GM23248 (cell line): Measurements from ENCODE around the gene NRN1L. TPM values are rescaled to one million over a fixed set of nuclear protein-coding genes. Genes with fewer than 3 reads are reported as not detected.
A peak's percentile ranks its signal among the peaks of the same experiment; 100 is the strongest.

Experiments
- DNase-seq: peaks from one replicate; pipeline ENCODE4 v3.0.0-alpha.2; 2015
- H2AFZ ChIP-seq: fragments of 200-600 bp; sonication (generic); 2 replicates; pipeline ENCODE4 v1.6.1; 2016; ENCODE audit warnings: antibody characterized with exemption
- H3F3A ChIP-seq: fragments of 200-600 bp; sonication (generic); 2 replicates; pipeline ENCODE4 v1.6.1; 2016; ENCODE audit warnings: mild to moderate bottlenecking, antibody characterized with exemption, mixed run types; ENCODE audit not compliant: insufficient read depth
- H3K27ac ChIP-seq: fragments of 200-600 bp; sonication (generic); 2 replicates; pipeline ENCODE4 v1.5.1; 2016; ENCODE audit warnings: mild to moderate bottlenecking
- H3K27me3 ChIP-seq: fragments of 200-600 bp; sonication (generic); replicated peaks from 2 replicates; pipeline ENCODE4 v1.6.1; 2016; ENCODE audit warnings: mild to moderate bottlenecking; ENCODE audit not compliant: insufficient read depth
- H3K36me3 ChIP-seq: fragments of 200-600 bp; sonication (generic); 2 replicates; pipeline ENCODE4 v1.6.1; 2016; ENCODE audit warnings: low read depth, mild to moderate bottlenecking
- H3K4me1 ChIP-seq: fragments of 200-600 bp; sonication (generic); 2 replicates; pipeline ENCODE4 v1.6.1; 2016; ENCODE audit warnings: mild to moderate bottlenecking; ENCODE audit not compliant: insufficient read depth
- H3K4me2 ChIP-seq: fragments of 200-600 bp; sonication (generic); one replicate; pipeline ENCODE4 v1.6.1; 2016; ENCODE audit warnings: mild to moderate bottlenecking; ENCODE audit not compliant: unreplicated experiment
- H3K4me3 ChIP-seq: fragments of 200-600 bp; sonication (generic); 2 replicates; pipeline ENCODE4 v1.5.1; 2016; ENCODE audit warnings: mild to moderate bottlenecking
- H3K79me2 ChIP-seq: fragments of 200-600 bp; sonication (generic); 2 replicates; pipeline ENCODE4 v1.6.1; 2016; ENCODE audit warnings: mild to moderate bottlenecking; ENCODE audit not compliant: insufficient read depth
- H3K9ac ChIP-seq: fragments of 200-600 bp; sonication (generic); 2 replicates; pipeline ENCODE4 v1.6.1; 2016; ENCODE audit warnings: mild to moderate bottlenecking
- H3K9me2 ChIP-seq: fragments of 200-600 bp; sonication (generic); 2 replicates; pipeline ENCODE4 v1.6.1; 2016; ENCODE audit warnings: mixed run types, mild to moderate bottlenecking, moderate library complexity; ENCODE audit not compliant: insufficient read depth
- H3K9me3 ChIP-seq: fragments of 200-600 bp; sonication (generic); one replicate; pipeline ENCODE4 v1.6.1; 2017; ENCODE audit warnings: low read depth
- H4K20me1 ChIP-seq: fragments of 200-600 bp; sonication (generic); 2 replicates; pipeline ENCODE4 v1.6.0; 2016; ENCODE audit not compliant: insufficient read depth
- EZH2 ChIP-seq: fragments of 200-600 bp; sonication (generic); IDR thresholded peaks from 2 replicates; pipeline ENCODE4 v1.6.1; 2018; ENCODE audit warnings: antibody characterized with exemption, mild to moderate bottlenecking; ENCODE audit not compliant: insufficient read depth, poor library complexity, severe bottlenecking
- EZH2phosphoT487 ChIP-seq: fragments of 200-600 bp; sonication (generic); IDR thresholded peaks from 2 replicates; pipeline ENCODE4 v1.6.1; 2018; ENCODE audit warnings: antibody characterized with exemption, moderate library complexity, mild to moderate bottlenecking, low read depth; ENCODE audit not compliant: insufficient read depth
- WGBS, 2 experiments: methylation state at CpG; one replicate each; pipeline ENCODE4 v1.1.6; 2015 to 2017; ENCODE audit warnings: low lambda C conversion rate in 2 of 2, low coverage in 1 of 2; ENCODE audit errors: missing lambda C conversion rate in 2 of 2; 5-methylcytosine and 5-hydroxymethylcytosine counted together
- in situ Hi-C: fragments of 300-500 bp; cut with MboI; formaldehyde crosslinking; loops from 2 replicates; pipeline ENCODE4 v1.15.0; 2020
- polyA plus RNA-seq: library from polyadenylated mRNA; unstranded; fragments of >200 nt; fragmentation: Nextera tagmentation; extraction: Ambion mirVana; gene quantifications from 2 replicates; pipeline ENCODE4 v1.2.1, GENCODE V29; 2016
- total RNA-seq: library from RNA; depleted of rRNA; stranded (reverse); fragments of >200 nt; shearing (Covaris generic); gene quantifications from 2 replicates; pipeline ENCODE4 v1.2.3, GENCODE V29; 2014

NRN1L gene
- total and polyA plus RNA-seq, 2 experiments from 2014 or later = not detected

GRCh38 chr16:67845291-67846062, 39.2 kb upstream of the NRN1L start:
- peaks cover 44% of the 10 kb centered on the region for H3K4me1 ChIP-seq
- no peaks in the 10 kb centered on the region for H3K9me2 ChIP-seq
- H3K9me3 ChIP-seq = no peaks in the 10 kb centered on the region
- H3K4me3 ChIP-seq = peak overlapping the region; percentile 96
- peak overlapping the region; percentile 99 for H3K9ac ChIP-seq
- peak; percentile 44 for DNase-seq
- H2AFZ ChIP-seq = no peak overlapping the region; the same call in 1 of the 2 replicates
- 49 to 53% methylated on average over 5 of the region's 5 CpGs for WGBS, 2 experiments
- no peaks in the 10 kb centered on the region for H4K20me1 ChIP-seq
- H3K27ac ChIP-seq = peak overlapping the region; percentile 91
- peak overlapping the region; percentile 85 for H3K4me2 ChIP-seq
- no peaks in the 10 kb centered on the region for H3K27me3 ChIP-seq
- TF ChIP-seq EZH2phosphoT487 = no peak
- no peak for TF ChIP-seq EZH2
- peaks cover 70% of the 10 kb centered on the region for H3K79me2 ChIP-seq
- H3K36me3 ChIP-seq = no peaks in the 10 kb centered on the region
- peaks cover 15% of the 10 kb centered on the region for H3F3A ChIP-seq
- in situ Hi-C loops = no loop called here

GRCh38 chr16:67846063-67846319, 38.7 kb upstream of the NRN1L start:
- no peaks in the 10 kb centered on the region for H3K36me3 ChIP-seq
- WGBS, 2 experiments = 3 to 6% methylated on average over 2 of the region's 2 CpGs
- peak; percentile 17 for DNase-seq
- H3K4me3 ChIP-seq = peak overlapping the region; percentile 96
- no peak for TF ChIP-seq EZH2
- peak overlapping the region; percentile 81 for H2AFZ ChIP-seq
- H3K4me2 ChIP-seq = peak overlapping the region; percentile 83
- H4K20me1 ChIP-seq = 0 out of 2 replicates have a peak, but pooled peaks cover 3% of the 10 kb centered on the region
- peaks cover 75% of the 10 kb centered on the region for H3K79me2 ChIP-seq
- H3K9me3 ChIP-seq = no peaks in the 10 kb centered on the region
- no peaks in the 10 kb centered on the region for H3K27me3 ChIP-seq
- peak overlapping the region; percentile 99 for H3K9ac ChIP-seq
- H3K9me2 ChIP-seq = no peaks in the 10 kb centered on the region
- peaks cover 44% of the 10 kb centered on the region for H3K4me1 ChIP-seq
- peaks cover 15% of the 10 kb centered on the region for H3F3A ChIP-seq
- H3K27ac ChIP-seq = peak overlapping the region; percentile 91
- in situ Hi-C loops = no loop called here

GRCh38 chr16:67846320-67847063, 38.2 kb upstream of the NRN1L start, which contains the start of gene NUTF2:
Gene NUTF2 (plus strand): TSS chr16:67846933. CDS start chr16:67865131, 18,198 bp downstream.
- Histone ChIP-seq H3F3A (peaks cover 15% of the 10 kb centered on the region), H3K4me1 (peaks cover 40% of the 10 kb centered on the region), H3K4me3 (peak within 1 kb of the TSS; percentile 96), H3K27me3 (no peaks in the 10 kb centered on the region), H2AFZ (peak within 1 kb of the TSS; percentile 81), H3K9ac (peak within 1 kb of the TSS; percentile 99), H3K9me3 (no peaks in the 10 kb centered on the region), H3K36me3 (no peaks in the 10 kb centered on the region), H3K4me2 (peak within 1 kb of the TSS; percentile 88), H3K9me2 (no peaks in the 10 kb centered on the region), H3K27ac (peak within 1 kb of the TSS; percentile 91), H3K79me2 (peaks cover 80% of the 10 kb centered on the region), H4K20me1 (0 out of 2 replicates have a peak, but pooled peaks cover 4% of the 10 kb centered on the region)
- DNase-seq = peak; percentile 97
- in situ Hi-C loops = no loop called here
- 1 to 3% methylated on average over 26 to 38 of the region's 57 CpGs for WGBS, 2 experiments
- TF ChIP-seq EZH2phosphoT487 = no peak
- no peak for TF ChIP-seq EZH2

GRCh38 chr16:67847064-67847861, 37.4 kb upstream of the NRN1L start, which contains the start of gene CENPT:
Gene CENPT (minus strand): TSS chr16:67847693. CDS start chr16:67833859, 13,834 bp downstream.
- Histone ChIP-seq H3K4me2 (peak within 1 kb of the TSS; percentile 88), H3K4me3 (peak within 1 kb of the TSS; percentile 96), H3K9ac (peak within 1 kb of the TSS; percentile 99), H3K36me3 (no peaks in the 10 kb centered on the region), H3K9me3 (no peaks in the 10 kb centered on the region), H3K27me3 (no peaks in the 10 kb centered on the region), H3F3A (peaks cover 15% of the 10 kb centered on the region), H3K79me2 (peaks cover 88% of the 10 kb centered on the region), H3K9me2 (no peaks in the 10 kb centered on the region), H3K27ac (peak within 1 kb of the TSS; percentile 91), H2AFZ (peak within 1 kb of the TSS; percentile 81), H4K20me1 (0 out of 2 replicates have a peak, but pooled peaks cover 4% of the 10 kb centered on the region), H3K4me1 (peaks cover 39% of the 10 kb centered on the region)
- TF ChIP-seq EZH2 (no peak), EZH2phosphoT487 (no peak)
- DNase-seq = peak; percentile 87
- 1% methylated on average over 30 to 44 of the region's 62 CpGs for WGBS, 2 experiments
- in situ Hi-C loops = no loop called here
